Suppressor macrophage treated with lipopolysaccharide for 4 hours (primary cell): ENCODE results near the gene MLNR.

Experiments used
- DNase-seq: peaks from one replicate; pipeline ENCODE4 v3.0.0-alpha.2; 2020

MLNR gene

GRCh38 chr13:49226613-49227012 is 6.5 kb downstream of the MLNR start:
- DNase-seq: no peak

- no peak for DNase-seq
Observed at GRCh38 chr13:49234741-49235140, 14.6 kb downstream of the MLNR start.

- DNase-seq: no peak
Observed at GRCh38 chr13:49235856-49236431, 15.8 kb downstream of the MLNR start.

- DNase-seq: no peak
Observed at GRCh38 chr13:49238621-49239020, 18.5 kb downstream of the MLNR start.

- DNase-seq: peak; percentile 58
Observed at GRCh38 chr13:49240017-49240416, 19.9 kb downstream of the MLNR start.

GRCh38 chr13:49241296-49241695 is 21.2 kb downstream of the MLNR start:
- no peak for DNase-seq

- DNase-seq: no peak
Observed at GRCh38 chr13:49245101-49245500, 25.0 kb downstream of the MLNR start.

GRCh38 chr13:49246850-49247642 is 26.9 kb downstream of the MLNR start:
- DNase-seq: peak; percentile 5

GRCh38 chr13:49247643-49248621 is 27.8 kb downstream of the MLNR start, which contains the start of gene CDADC1:
Gene CDADC1 (plus strand): TSS chr13:49247925. CDS start chr13:49248038, 113 bp downstream.
- peak; percentile 97 for DNase-seq

GRCh38 chr13:49248622-49249002 is 28.5 kb downstream of the MLNR start:
- DNase-seq: no peak

- DNase-seq: no peak
Observed at GRCh38 chr13:49251326-49251725, 31.2 kb downstream of the MLNR start.

- DNase-seq: no peak
Observed at GRCh38 chr13:49253310-49253709, 33.2 kb downstream of the MLNR start.

GRCh38 chr13:49254007-49254406 is 33.9 kb downstream of the MLNR start:
- DNase-seq: no peak

GRCh38 chr13:49256841-49257240 is 36.7 kb downstream of the MLNR start:
- no peak for DNase-seq

- DNase-seq: peak; percentile 53
Observed at GRCh38 chr13:49258089-49258796, 38.1 kb downstream of the MLNR start.

GRCh38 chr13:49259586-49259985 is 39.4 kb downstream of the MLNR start:
- no peak for DNase-seq

- no peak for DNase-seq
Observed at GRCh38 chr13:49262634-49263033, 42.5 kb downstream of the MLNR start.

GRCh38 chr13:49265822-49266221 is 45.7 kb downstream of the MLNR start:
- no peak for DNase-seq

- DNase-seq: no peak
Observed at GRCh38 chr13:49271264-49271663, 51.1 kb downstream of the MLNR start.
